Measurements from ENCODE around the gene KDM4F.

GRCh38 chr11:95089620-95090542 lies 40.7 kb downstream of the KDM4F start, which contains the start of gene ENDOD1:
- TF ChIP-seq, protein P1, sequence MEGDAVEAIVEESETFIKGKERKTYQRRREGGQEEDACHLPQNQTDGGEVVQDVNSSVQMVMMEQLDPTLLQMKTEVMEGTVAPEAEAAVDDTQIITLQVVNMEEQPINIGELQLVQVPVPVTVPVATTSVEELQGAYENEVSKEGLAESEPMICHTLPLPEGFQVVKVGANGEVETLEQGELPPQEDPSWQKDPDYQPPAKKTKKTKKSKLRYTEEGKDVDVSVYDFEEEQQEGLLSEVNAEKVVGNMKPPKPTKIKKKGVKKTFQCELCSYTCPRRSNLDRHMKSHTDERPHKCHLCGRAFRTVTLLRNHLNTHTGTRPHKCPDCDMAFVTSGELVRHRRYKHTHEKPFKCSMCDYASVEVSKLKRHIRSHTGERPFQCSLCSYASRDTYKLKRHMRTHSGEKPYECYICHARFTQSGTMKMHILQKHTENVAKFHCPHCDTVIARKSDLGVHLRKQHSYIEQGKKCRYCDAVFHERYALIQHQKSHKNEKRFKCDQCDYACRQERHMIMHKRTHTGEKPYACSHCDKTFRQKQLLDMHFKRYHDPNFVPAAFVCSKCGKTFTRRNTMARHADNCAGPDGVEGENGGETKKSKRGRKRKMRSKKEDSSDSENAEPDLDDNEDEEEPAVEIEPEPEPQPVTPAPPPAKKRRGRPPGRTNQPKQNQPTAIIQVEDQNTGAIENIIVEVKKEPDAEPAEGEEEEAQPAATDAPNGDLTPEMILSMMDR (IDR thresholded peaks at IDR 0.05) = peak; percentile 10; the same call in 1 of the 2 replicates
- TF ChIP-seq ZFX (IDR thresholded peaks at IDR 0.05; ENCODE audit: borderline replicate concordance) = no peak
